Liver (tissue), 9 donors: Measurements from ENCODE around the gene TBC1D22B. TPM values are rescaled to one million over a fixed set of nuclear protein-coding genes. Genes with fewer than 3 reads are reported as not detected.

Experiments
- DNase-seq: peaks from one replicate; pipeline ENCODE4 v3.0.0-alpha.2; 2017; ENCODE audit warnings: low spot score
- H3K27ac ChIP-seq, 2 donors: one replicate each; pipeline ENCODE4 v1.7.0; 2013; ENCODE audit warnings: inconsistent platforms in 2 of 2, low read length in 2 of 2, control low read depth in 1 of 2, low read depth in 1 of 2, mild to moderate bottlenecking in 1 of 2
- H3K27me3 ChIP-seq, 4 donors: one replicate each; pipeline versions ENCODE4 v1.6.1 to v1.7.0; 2013; ENCODE audit warnings: low read length in 3 of 4, inconsistent platforms in 1 of 4, mild to moderate bottlenecking in 1 of 4, moderate library complexity in 1 of 4; ENCODE audit not compliant: control insufficient read depth in 4 of 4, insufficient read depth in 4 of 4
- H3K36me3 ChIP-seq, 4 donors: one replicate each; pipeline versions ENCODE4 v1.6.1 to v1.7.0; 2013; ENCODE audit warnings: low read length in 3 of 4, mild to moderate bottlenecking in 3 of 4, low read depth in 1 of 4, moderate library complexity in 1 of 4; ENCODE audit not compliant: control insufficient read depth in 4 of 4, insufficient read depth in 3 of 4
- H3K4me1 ChIP-seq, 4 donors: one replicate each; pipeline versions ENCODE4 v1.6.1 to v1.7.0; 2013; ENCODE audit warnings: low read length in 3 of 4, mild to moderate bottlenecking in 3 of 4, moderate library complexity in 1 of 4; ENCODE audit not compliant: control insufficient read depth in 4 of 4, insufficient read depth in 4 of 4
- H3K4me3 ChIP-seq, 3 donors: one replicate each; pipeline versions ENCODE4 v1.6.1 to v1.7.0; 2013; ENCODE audit warnings: low read length in 3 of 3, control low read depth in 1 of 3, low read depth in 1 of 3, mild to moderate bottlenecking in 1 of 3
- H3K9ac ChIP-seq, 2 donors: one replicate each; pipeline ENCODE4 v1.7.0; 2013; ENCODE audit warnings: low read length in 2 of 2, mild to moderate bottlenecking in 2 of 2, moderate library complexity in 2 of 2, control low read depth in 1 of 2, low read depth in 1 of 2
- H3K9me3 ChIP-seq, 4 donors: one replicate each; pipeline versions ENCODE4 v1.6.1 to v1.7.0; 2013; ENCODE audit warnings: low read length in 3 of 4; ENCODE audit not compliant: control insufficient read depth in 4 of 4
- FOXA1 ChIP-seq: IDR thresholded peaks from 2 replicates; pipeline ENCODE4 v1.6.1; 2016; ENCODE audit warnings: antibody characterized with exemption
- FOXA2 ChIP-seq: IDR thresholded peaks from 2 replicates; pipeline ENCODE4 v1.6.1; 2016; ENCODE audit warnings: antibody characterized with exemption
- GABPA ChIP-seq, 2 donors: IDR thresholded peaks in 1 of 2; conservative IDR thresholded peaks in 1 of 2; 2 replicates each; pipeline ENCODE4 v1.6.1; 2016; ENCODE audit warnings: antibody characterized with exemption in 2 of 2, mild to moderate bottlenecking in 1 of 2, moderate library complexity in 1 of 2
- HNF4A ChIP-seq, 2 donors: conservative IDR thresholded peaks; 2 replicates each; pipeline ENCODE4 v1.6.1; 2016; ENCODE audit warnings: antibody characterized with exemption in 2 of 2, mild to moderate bottlenecking in 2 of 2
- JUND ChIP-seq, 2 donors: IDR thresholded peaks; 2 replicates each; pipeline ENCODE4 v1.6.1; 2016; ENCODE audit warnings: antibody characterized with exemption in 2 of 2
- NR2F2 ChIP-seq: IDR thresholded peaks from 2 replicates; pipeline ENCODE4 v1.6.1; 2016; ENCODE audit warnings: antibody characterized with exemption
- RAD21 ChIP-seq, 2 donors: IDR thresholded peaks; 2 replicates each; pipeline ENCODE4 v1.6.1; 2016; ENCODE audit warnings: antibody characterized with exemption in 2 of 2, mild to moderate bottlenecking in 2 of 2
- RXRA ChIP-seq, 2 donors: IDR thresholded peaks; 2 replicates each; pipeline ENCODE4 v1.6.1; 2017 to 2018; ENCODE audit warnings: antibody characterized with exemption in 2 of 2, mild to moderate bottlenecking in 1 of 2
- SP1 ChIP-seq: IDR thresholded peaks from 2 replicates; pipeline ENCODE4 v1.6.1; 2018; ENCODE audit warnings: antibody characterized with exemption, mild to moderate bottlenecking
- TAF1 ChIP-seq: conservative IDR thresholded peaks from 2 replicates; pipeline ENCODE4 v1.6.1; 2016; ENCODE audit warnings: antibody characterized with exemption, mild to moderate bottlenecking
- WGBS: extraction: QIAGEN DNeasy Blood & Tissue Kit; methylation state at CpG from one replicate; pipeline ENCODE4 v1.1.7; 2013; 5-methylcytosine and 5-hydroxymethylcytosine counted together
- polyA plus RNA-seq, 2 donors: library from polyadenylated mRNA; stranded (reverse) in 1 of 2; unstranded in 1 of 2; fragments of 200-250 nt in 1 of 2; fragments of >200 nt in 1 of 2; fragmentation: Nextera tagmentation in 1 of 2; extraction: Ambion mirVana in 1 of 2; gene quantifications; one replicate each; pipeline versions ENCODE4 v1.2.1 to v1.2.3, GENCODE V29; 2013 to 2015
- total RNA-seq, 2 donors: library from RNA; depleted of rRNA; stranded (reverse); fragments of >200 nt; gene quantifications; one replicate each; pipeline ENCODE4 v1.2.3, GENCODE V29; 2014
- TF ChIP-seq, protein P1 (sequence below): fragments of 150-350 bp; IDR thresholded peaks from 2 replicates; pipeline ENCODE4 v1.5.1; 2017; ENCODE audit warnings: improper control_type of control experiment, low read depth, low read length; ENCODE audit not compliant: missing input control
- TF ChIP-seq, protein P2 (sequence below): IDR thresholded peaks from 2 replicates; pipeline ENCODE4 v1.6.1; 2016; ENCODE audit warnings: antibody characterized with exemption
- TF ChIP-seq, protein P3 (sequence below): IDR thresholded peaks from 2 replicates; pipeline ENCODE4 v1.6.1; 2016; ENCODE audit warnings: antibody characterized with exemption, mild to moderate bottlenecking
- donor health status: healthy.
- donor health status: healthy.
- donor health status: healthy.
- donor health status: healthy.
- donor health status: healthy.

The TBC1D22B gene
- total and polyA plus RNA-seq, 4 donors, result 1.4 to 10.7 (median 1.9) TPM

DNA sequence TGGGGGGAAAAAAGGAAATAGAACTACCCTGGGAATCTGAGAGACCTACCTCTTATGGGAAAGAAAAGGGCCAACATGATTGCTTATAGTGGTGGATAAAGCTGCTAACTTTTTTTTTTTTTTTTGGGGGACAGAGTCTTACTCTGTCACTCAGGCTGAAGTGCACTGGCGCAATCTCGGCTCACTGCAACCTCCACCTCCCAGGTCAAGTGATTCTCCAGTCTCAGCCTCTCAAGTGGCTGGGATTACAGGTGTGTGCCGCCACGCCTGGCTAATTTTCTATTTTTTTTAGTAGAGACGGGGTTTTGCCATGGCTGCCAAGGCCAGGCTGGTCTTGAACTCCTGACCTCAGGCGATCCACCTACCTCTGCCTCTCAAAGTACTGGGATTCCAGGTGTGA, 39.5 kb upstream of the TBC1D22B start:
- WGBS, result 94% methylated on average over 6 of the region's 6 CpGs
- Histone ChIP-seq H3K9me3 (no peaks in the 10 kb centered on the region), H3K27ac (no peak overlapping the region), H3K9ac (no peak overlapping the region), H3K36me3 (no peaks in the 10 kb centered on the region), H3K4me1 (peaks cover 0 to 9% (median 6%) of the 10 kb centered on the region in 4 donors), H3K27me3 (no peaks in the 10 kb centered on the region), H3K4me3 (no peak overlapping the region)
- no peak for DNase-seq
- TF ChIP-seq, protein P1, sequence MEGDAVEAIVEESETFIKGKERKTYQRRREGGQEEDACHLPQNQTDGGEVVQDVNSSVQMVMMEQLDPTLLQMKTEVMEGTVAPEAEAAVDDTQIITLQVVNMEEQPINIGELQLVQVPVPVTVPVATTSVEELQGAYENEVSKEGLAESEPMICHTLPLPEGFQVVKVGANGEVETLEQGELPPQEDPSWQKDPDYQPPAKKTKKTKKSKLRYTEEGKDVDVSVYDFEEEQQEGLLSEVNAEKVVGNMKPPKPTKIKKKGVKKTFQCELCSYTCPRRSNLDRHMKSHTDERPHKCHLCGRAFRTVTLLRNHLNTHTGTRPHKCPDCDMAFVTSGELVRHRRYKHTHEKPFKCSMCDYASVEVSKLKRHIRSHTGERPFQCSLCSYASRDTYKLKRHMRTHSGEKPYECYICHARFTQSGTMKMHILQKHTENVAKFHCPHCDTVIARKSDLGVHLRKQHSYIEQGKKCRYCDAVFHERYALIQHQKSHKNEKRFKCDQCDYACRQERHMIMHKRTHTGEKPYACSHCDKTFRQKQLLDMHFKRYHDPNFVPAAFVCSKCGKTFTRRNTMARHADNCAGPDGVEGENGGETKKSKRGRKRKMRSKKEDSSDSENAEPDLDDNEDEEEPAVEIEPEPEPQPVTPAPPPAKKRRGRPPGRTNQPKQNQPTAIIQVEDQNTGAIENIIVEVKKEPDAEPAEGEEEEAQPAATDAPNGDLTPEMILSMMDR, result no peak
- TF ChIP-seq SP1, result no peak
- TF ChIP-seq JUND (IDR thresholded peaks at IDR 0.05), result no peak
- TF ChIP-seq FOXA1, result no peak
- no peak for TF ChIP-seq FOXA2
- TF ChIP-seq RAD21 (IDR thresholded peaks at IDR 0.05), result no peak
- no peak for TF ChIP-seq HNF4A (conservative IDR thresholded peaks at IDR 0.05)
- no peak for TF ChIP-seq RXRA (IDR thresholded peaks at IDR 0.05)
- TF ChIP-seq, protein P2, sequence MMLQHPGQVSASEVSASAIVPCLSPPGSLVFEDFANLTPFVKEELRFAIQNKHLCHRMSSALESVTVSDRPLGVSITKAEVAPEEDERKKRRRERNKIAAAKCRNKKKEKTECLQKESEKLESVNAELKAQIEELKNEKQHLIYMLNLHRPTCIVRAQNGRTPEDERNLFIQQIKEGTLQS, result no peak
- no peak for TF ChIP-seq TAF1
- TF ChIP-seq, protein P3, sequence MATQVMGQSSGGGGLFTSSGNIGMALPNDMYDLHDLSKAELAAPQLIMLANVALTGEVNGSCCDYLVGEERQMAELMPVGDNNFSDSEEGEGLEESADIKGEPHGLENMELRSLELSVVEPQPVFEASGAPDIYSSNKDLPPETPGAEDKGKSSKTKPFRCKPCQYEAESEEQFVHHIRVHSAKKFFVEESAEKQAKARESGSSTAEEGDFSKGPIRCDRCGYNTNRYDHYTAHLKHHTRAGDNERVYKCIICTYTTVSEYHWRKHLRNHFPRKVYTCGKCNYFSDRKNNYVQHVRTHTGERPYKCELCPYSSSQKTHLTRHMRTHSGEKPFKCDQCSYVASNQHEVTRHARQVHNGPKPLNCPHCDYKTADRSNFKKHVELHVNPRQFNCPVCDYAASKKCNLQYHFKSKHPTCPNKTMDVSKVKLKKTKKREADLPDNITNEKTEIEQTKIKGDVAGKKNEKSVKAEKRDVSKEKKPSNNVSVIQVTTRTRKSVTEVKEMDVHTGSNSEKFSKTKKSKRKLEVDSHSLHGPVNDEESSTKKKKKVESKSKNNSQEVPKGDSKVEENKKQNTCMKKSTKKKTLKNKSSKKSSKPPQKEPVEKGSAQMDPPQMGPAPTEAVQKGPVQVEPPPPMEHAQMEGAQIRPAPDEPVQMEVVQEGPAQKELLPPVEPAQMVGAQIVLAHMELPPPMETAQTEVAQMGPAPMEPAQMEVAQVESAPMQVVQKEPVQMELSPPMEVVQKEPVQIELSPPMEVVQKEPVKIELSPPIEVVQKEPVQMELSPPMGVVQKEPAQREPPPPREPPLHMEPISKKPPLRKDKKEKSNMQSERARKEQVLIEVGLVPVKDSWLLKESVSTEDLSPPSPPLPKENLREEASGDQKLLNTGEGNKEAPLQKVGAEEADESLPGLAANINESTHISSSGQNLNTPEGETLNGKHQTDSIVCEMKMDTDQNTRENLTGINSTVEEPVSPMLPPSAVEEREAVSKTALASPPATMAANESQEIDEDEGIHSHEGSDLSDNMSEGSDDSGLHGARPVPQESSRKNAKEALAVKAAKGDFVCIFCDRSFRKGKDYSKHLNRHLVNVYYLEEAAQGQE, result no peak
- no peak for TF ChIP-seq GABPA (IDR thresholded peaks at IDR 0.05 in 1 of 2, conservative IDR thresholded peaks at IDR 0.05 in 1 of 2)

DNA sequence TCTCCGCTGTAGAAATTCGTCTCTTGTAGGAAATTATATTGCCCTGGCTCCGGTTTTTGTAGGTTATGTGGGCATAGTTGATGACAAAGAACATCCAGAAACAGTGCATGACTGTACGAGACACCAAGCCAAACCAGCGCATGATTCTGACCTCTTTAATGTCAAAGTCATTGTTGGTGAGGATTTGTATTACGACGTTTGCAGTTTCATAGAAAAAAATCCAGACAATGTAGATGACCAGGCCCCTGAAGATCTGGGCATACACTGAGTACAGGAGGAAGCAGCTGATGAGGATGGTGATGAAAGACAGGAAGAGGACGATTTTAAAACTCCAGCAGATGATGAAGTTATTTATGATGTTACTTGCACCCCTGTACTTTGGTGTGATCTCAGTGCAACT, 39.1 kb upstream of the TBC1D22B start:
- H3K27ac ChIP-seq, result no peak overlapping the region
- no peaks in the 10 kb centered on the region for H3K36me3 ChIP-seq
- H3K9ac ChIP-seq, result no peak overlapping the region
- no peak for DNase-seq
- no peaks in the 10 kb centered on the region for H3K9me3 ChIP-seq
- H3K4me3 ChIP-seq, result no peak overlapping the region
- WGBS, result 85% methylated on average over 8 of the region's 8 CpGs
- H3K27me3 ChIP-seq, result no peaks in the 10 kb centered on the region
- H3K4me1 ChIP-seq, result peaks cover 0 to 11% (median 6%) of the 10 kb centered on the region in 4 donors
- TF ChIP-seq SP1, result no peak
- TF ChIP-seq NR2F2, result no peak
- TF ChIP-seq FOXA1, result no peak
- TF ChIP-seq HNF4A (conservative IDR thresholded peaks at IDR 0.05), result no peak
